Fibroblast of mammary gland (primary cell): ENCODE results near the gene CLIP4.

ENCODE experiments used
- DNase-seq: peaks from one replicate; pipeline ENCODE4 v3.0.0-alpha.2; 2010; ENCODE audit warnings: low read depth
- H3K4me3 ChIP-seq: 2 replicates; pipeline ENCODE4 v1.5.1; 2011; ENCODE audit warnings: low read depth, mild to moderate bottlenecking, low read length, moderate library complexity; ENCODE audit not compliant: control insufficient read depth
- TF ChIP-seq, protein P1 (sequence below): conservative IDR thresholded peaks from 2 replicates; pipeline ENCODE4 v1.5.1; 2011; ENCODE audit warnings: low read depth, low read length, inconsistent platforms; ENCODE audit not compliant: control insufficient read depth, insufficient read depth

Gene CLIP4, protein sequence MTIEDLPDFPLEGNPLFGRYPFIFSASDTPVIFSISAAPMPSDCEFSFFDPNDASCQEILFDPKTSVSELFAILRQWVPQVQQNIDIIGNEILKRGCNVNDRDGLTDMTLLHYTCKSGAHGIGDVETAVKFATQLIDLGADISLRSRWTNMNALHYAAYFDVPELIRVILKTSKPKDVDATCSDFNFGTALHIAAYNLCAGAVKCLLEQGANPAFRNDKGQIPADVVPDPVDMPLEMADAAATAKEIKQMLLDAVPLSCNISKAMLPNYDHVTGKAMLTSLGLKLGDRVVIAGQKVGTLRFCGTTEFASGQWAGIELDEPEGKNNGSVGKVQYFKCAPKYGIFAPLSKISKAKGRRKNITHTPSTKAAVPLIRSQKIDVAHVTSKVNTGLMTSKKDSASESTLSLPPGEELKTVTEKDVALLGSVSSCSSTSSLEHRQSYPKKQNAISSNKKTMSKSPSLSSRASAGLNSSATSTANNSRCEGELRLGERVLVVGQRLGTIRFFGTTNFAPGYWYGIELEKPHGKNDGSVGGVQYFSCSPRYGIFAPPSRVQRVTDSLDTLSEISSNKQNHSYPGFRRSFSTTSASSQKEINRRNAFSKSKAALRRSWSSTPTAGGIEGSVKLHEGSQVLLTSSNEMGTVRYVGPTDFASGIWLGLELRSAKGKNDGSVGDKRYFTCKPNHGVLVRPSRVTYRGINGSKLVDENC

DNA sequence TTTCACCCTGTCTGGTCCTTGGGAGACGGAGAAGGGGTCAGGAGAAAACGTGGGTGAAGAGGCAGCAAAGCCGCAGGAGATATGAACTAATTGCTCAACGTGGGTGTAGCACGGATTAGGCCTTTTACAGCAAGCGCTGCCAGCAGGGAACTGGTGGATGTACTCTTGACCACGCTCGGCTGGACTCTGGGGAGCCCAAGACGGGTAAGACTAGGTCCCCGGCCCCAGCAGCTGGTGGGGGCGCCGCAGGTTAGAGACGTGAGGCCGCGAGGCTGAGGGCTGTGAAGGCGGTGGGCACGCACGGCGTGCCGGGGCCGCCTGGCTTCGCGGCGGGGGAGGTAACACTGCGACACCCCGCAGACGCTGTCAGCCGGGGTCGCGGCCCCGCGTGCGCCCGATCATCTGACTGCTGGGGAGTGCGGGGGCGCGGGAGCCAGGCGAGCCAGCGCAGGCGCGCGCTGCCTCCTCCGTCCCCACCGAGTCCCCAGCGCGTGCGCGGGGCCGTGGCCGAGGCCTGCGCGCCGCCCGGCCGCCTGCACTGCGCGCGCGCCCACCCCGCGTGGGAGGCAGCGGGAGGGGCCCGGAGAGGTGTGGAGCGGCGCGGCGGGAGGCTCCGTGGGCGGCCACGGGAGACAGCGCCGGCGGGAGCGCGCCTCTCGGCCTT, at the start of gene CLIP4:
Gene CLIP4, plus strand, starts transcription at position 470 of the 664 bp plus-strand sequence. CDS start 5,974 bp downstream, outside the sequence.
- peak; percentile 64 for DNase-seq
- TF ChIP-seq, protein P1, sequence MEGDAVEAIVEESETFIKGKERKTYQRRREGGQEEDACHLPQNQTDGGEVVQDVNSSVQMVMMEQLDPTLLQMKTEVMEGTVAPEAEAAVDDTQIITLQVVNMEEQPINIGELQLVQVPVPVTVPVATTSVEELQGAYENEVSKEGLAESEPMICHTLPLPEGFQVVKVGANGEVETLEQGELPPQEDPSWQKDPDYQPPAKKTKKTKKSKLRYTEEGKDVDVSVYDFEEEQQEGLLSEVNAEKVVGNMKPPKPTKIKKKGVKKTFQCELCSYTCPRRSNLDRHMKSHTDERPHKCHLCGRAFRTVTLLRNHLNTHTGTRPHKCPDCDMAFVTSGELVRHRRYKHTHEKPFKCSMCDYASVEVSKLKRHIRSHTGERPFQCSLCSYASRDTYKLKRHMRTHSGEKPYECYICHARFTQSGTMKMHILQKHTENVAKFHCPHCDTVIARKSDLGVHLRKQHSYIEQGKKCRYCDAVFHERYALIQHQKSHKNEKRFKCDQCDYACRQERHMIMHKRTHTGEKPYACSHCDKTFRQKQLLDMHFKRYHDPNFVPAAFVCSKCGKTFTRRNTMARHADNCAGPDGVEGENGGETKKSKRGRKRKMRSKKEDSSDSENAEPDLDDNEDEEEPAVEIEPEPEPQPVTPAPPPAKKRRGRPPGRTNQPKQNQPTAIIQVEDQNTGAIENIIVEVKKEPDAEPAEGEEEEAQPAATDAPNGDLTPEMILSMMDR, result no peak
- H3K4me3 ChIP-seq, result peak within 1 kb of the TSS; percentile 78

DNA sequence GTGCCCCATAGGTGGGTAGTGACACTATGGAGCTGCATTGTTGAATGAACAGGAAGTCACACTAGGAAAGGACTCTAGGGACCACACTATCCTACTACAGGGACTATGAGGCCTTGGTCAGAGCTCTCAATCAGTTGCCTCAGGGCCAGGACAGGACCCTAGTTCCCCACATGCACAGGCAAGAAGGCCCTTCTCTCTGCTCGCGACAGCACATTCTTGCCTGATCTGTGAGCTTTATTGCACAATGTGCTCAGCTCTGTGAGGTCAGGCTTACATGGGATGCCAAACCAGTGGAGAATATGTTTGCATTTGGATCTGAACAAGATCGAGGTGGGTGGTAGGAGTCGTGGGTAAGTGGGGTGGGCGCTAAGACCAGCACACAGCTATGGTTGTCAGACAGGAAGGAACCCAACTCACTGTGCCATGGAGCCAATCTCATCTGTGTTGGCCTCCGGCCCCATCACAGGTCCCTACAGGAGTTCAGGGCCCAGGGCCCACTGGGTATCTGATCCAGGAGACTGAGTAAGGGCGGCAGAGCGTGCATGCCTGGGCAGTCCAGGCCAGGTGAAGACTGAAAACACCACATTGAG, 48.8 kb upstream of the CLIP4 start:
- H3K4me3 ChIP-seq, result no peak overlapping the region
- DNase-seq, result peak; percentile 69
- TF ChIP-seq, protein P1, result no peak

DNA sequence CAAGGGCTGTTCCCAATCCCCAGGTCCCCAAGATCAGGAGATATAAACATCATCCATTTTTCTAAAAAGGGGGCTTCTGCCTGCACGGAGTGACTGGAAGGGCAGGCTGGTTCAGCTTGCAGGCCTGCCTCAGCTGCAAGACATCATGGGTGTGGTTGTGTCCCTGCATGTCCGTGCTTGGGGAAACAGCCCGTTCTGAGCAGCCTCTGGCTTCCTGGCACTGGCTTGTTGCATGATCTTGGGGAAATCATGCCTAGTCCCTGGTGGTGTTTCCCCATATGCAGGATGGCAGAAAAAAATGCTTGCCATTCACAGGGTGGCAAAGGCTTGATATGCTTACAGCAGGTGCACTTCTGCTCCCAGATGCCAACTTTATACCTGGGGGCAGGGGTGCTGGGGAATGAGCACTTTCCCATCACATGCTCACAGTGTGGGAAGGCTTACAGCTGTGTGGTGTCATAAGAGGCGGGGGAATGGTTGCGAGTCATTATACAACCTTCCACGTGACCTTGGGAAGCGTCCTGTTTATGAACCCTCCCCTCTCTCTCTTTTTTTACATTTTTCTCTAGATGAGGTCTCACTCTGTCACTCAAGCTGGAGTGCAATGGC, 48.1 kb upstream of the CLIP4 start:
- no peak for DNase-seq
- TF ChIP-seq, protein P1, result no peak
- no peak overlapping the region for H3K4me3 ChIP-seq

DNA sequence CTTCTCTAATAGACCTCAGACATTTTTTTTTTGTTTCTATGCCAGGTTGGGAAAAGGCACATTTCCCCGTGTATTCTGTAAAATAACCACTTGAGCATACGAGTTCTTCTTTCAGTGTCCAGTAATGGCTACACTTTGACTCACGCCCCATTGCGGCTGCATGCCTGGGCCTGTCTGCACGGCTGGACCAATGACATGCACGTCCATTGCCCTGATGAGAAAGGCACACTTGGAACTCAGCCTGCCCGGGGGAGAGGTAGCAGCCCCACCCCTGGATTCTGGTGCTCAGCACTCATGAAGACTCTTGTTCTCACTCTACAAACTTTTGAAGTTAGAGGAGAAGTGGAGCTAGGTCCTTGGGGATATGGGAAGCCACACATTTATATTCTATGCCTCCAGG, 46.7 kb upstream of the CLIP4 start:
- DNase-seq, result no peak
- H3K4me3 ChIP-seq, result no peak overlapping the region

DNA sequence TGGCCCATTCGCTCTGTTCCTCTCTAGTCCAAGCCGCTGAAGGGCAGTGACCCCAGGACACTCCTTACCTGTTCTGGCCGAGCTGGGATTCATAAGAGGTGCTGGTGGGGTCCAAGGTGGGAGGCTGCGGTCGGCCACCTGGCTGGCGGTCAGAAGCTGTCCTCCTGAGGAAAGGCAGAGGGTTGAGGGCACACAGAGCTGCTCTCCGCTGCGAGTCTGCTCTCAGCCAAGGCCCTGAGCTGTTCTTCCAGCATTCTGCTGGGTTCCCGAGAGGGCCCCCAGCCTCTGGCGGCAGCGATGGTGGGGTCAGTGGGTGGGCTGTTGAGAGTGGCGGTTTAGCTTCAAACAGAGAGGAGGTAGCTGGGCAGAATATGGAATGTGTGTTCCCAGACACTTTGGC, 44.7 kb upstream of the CLIP4 start:
- H3K4me3 ChIP-seq, result no peak overlapping the region
- DNase-seq, result no peak
- TF ChIP-seq, protein P1, result no peak

More for the DNA sequence above, 46.7 kb upstream of the CLIP4 start:
- TF ChIP-seq, protein P1, result no peak
